GM23338 (cell line): ENCODE data around the gene ADGRL1. TPM values are rescaled to one million over a fixed set of nuclear protein-coding genes. Genes with fewer than 3 reads are reported as not detected.

Experiments used
- ATAC-seq: fragments of 200-7000 bp; cut with Tn5 transposase; 3 replicates; pipeline ENCODE4 v1.9.1; 2020
- DNase-seq: peaks from one replicate; pipeline ENCODE4 v3.0.0-alpha.2; 2015; ENCODE audit warnings: low spot score
- H2AFZ ChIP-seq: fragments of 200-600 bp; sonication (generic); 2 replicates; pipeline ENCODE4 v1.8.0; 2016; ENCODE audit warnings: antibody characterized with exemption, mild to moderate bottlenecking, moderate library complexity
- H3F3A ChIP-seq: fragments of 200-600 bp; sonication (generic); replicated peaks from 2 replicates; pipeline ENCODE4 v1.8.0; 2017; ENCODE audit warnings: antibody characterized with exemption, mixed run types, low read depth
- H3K27ac ChIP-seq: fragments of 200-600 bp; sonication (generic); 2 replicates; pipeline ENCODE4 v1.6.1; 2016; ENCODE audit warnings: low read depth
- H3K27me3 ChIP-seq: fragments of 200-600 bp; sonication (generic); 2 replicates; pipeline ENCODE4 v1.8.0; 2016; ENCODE audit warnings: mild to moderate bottlenecking, mixed run types, moderate library complexity; ENCODE audit not compliant: insufficient read depth
- H3K36me3 ChIP-seq: fragments of 200-600 bp; sonication (generic); 2 replicates; pipeline ENCODE4 v1.8.0; 2016; ENCODE audit warnings: mild to moderate bottlenecking; ENCODE audit not compliant: insufficient read depth
- H3K4me1 ChIP-seq: fragments of 200-600 bp; sonication (generic); 2 replicates; pipeline ENCODE4 v1.8.0; 2016; ENCODE audit warnings: mild to moderate bottlenecking, moderate library complexity; ENCODE audit not compliant: insufficient read depth
- H3K4me2 ChIP-seq: fragments of 200-600 bp; sonication (generic); 2 replicates; pipeline ENCODE4 v1.7.1; 2017; ENCODE audit warnings: mixed run types
- H3K4me3 ChIP-seq: fragments of 200-600 bp; sonication (generic); 2 replicates; pipeline ENCODE4 v1.6.1; 2016; ENCODE audit warnings: mixed run types
- H3K79me2 ChIP-seq: fragments of 200-600 bp; sonication (generic); replicated peaks from 2 replicates; pipeline ENCODE4 v1.8.0; 2017; ENCODE audit warnings: mild to moderate bottlenecking; ENCODE audit not compliant: insufficient read depth
- H3K9me2 ChIP-seq: fragments of 200-600 bp; sonication (generic); 2 replicates; pipeline ENCODE4 v1.8.0; 2017; ENCODE audit not compliant: insufficient read depth
- H4K20me1 ChIP-seq: fragments of 200-600 bp; sonication (generic); replicated peaks from 2 replicates; pipeline ENCODE4 v1.8.0; 2017; ENCODE audit warnings: mild to moderate bottlenecking; ENCODE audit not compliant: insufficient read depth
- H3K27ac Mint-ChIP-seq: 2 replicates; pipeline ENCODE4 v1.8.0; 2020; ENCODE audit warnings: inconsistent platforms, mild to moderate bottlenecking, moderate library complexity, mixed read lengths
- H3K27me3 Mint-ChIP-seq: 3 replicates; pipeline ENCODE4 v1.8.0; 2022; ENCODE audit warnings: low read depth, mild to moderate bottlenecking, moderate library complexity, mixed read lengths, inconsistent platforms; ENCODE audit not compliant: insufficient read depth, poor library complexity
- H3K36me3 Mint-ChIP-seq: 3 replicates; pipeline ENCODE4 v1.8.0; 2021; ENCODE audit warnings: low read depth, mild to moderate bottlenecking, inconsistent platforms, moderate library complexity, mixed read lengths
- H3K4me1 Mint-ChIP-seq: 3 replicates; pipeline ENCODE4 v1.8.0; 2020; ENCODE audit warnings: mild to moderate bottlenecking, inconsistent platforms, mixed read lengths
- H3K4me3 Mint-ChIP-seq: 3 replicates; pipeline ENCODE4 v1.8.0; 2021; ENCODE audit warnings: moderate library complexity, mild to moderate bottlenecking, inconsistent platforms, mixed read lengths
- H3K9me3 Mint-ChIP-seq: 3 replicates; pipeline ENCODE4 v1.8.0; 2020; ENCODE audit warnings: moderate library complexity, mild to moderate bottlenecking, inconsistent platforms, mixed read lengths
- CREB1 ChIP-seq: fragments of 250-450 bp; sonication (Bioruptor Pico); IDR thresholded peaks from 2 replicates; pipeline ENCODE4 v1.5.0; 2020; ENCODE audit warnings: low read depth, mild to moderate bottlenecking, moderate library complexity
- CTCF ChIP-seq, 2 experiments: fragments of 200-600 bp in 1 of 2; sonication (generic) in 1 of 2; conservative IDR thresholded peaks; 2 replicates each; pipeline versions ENCODE4 v1.5.1 to v1.6.1; 2016 to 2017; ENCODE audit warnings: antibody characterized with exemption in 2 of 2, low read depth in 2 of 2, mild to moderate bottlenecking in 2 of 2, moderate library complexity in 1 of 2
- ETS1 ChIP-seq: IDR thresholded peaks from 2 replicates; pipeline ENCODE4 v1.6.1; 2016; ENCODE audit warnings: antibody characterized with exemption
- EZH2 ChIP-seq: fragments of 200-600 bp; sonication (generic); IDR thresholded peaks from one replicate; pipeline ENCODE4 v1.8.0; 2017; ENCODE audit warnings: antibody characterized with exemption, mild to moderate bottlenecking, low read depth; ENCODE audit not compliant: unreplicated experiment
- EZH2phosphoT487 ChIP-seq: fragments of 200-600 bp; sonication (generic); IDR thresholded peaks from one replicate; pipeline ENCODE4 v1.8.1; 2018; ENCODE audit warnings: antibody characterized with exemption; ENCODE audit not compliant: unreplicated experiment
- JUNB ChIP-seq: IDR thresholded peaks from one replicate; pipeline ENCODE4 v1.6.1; 2016; ENCODE audit warnings: antibody characterized with exemption; ENCODE audit not compliant: unreplicated experiment
- NANOG ChIP-seq: IDR thresholded peaks from 2 replicates; pipeline ENCODE4 v1.6.1; 2016; ENCODE audit warnings: antibody characterized with exemption, borderline replicate concordance
- POLR2AphosphoS5 ChIP-seq: IDR thresholded peaks from 2 replicates; pipeline ENCODE4 v1.6.1; 2016; ENCODE audit warnings: antibody characterized with exemption, low read depth
- REST ChIP-seq: IDR thresholded peaks from one replicate; pipeline ENCODE4 v1.6.1; 2018; ENCODE audit warnings: antibody characterized with exemption; ENCODE audit not compliant: unreplicated experiment
- STAT1 ChIP-seq: IDR thresholded peaks from one replicate; pipeline ENCODE4 v1.6.1; 2016; ENCODE audit warnings: antibody characterized with exemption; ENCODE audit not compliant: unreplicated experiment
- ZNF114 ChIP-seq: fragments of 250-450 bp; sonication (Bioruptor Pico); IDR thresholded peaks from 2 replicates; pipeline ENCODE4 v1.5.0; 2020; ENCODE audit warnings: mild to moderate bottlenecking, moderate library complexity
- ZNF331 ChIP-seq: fragments of 250-450 bp; sonication (Bioruptor Pico); IDR thresholded peaks from 2 replicates; pipeline ENCODE4 v1.5.0; 2020; ENCODE audit warnings: low read depth, mild to moderate bottlenecking, moderate library complexity
- ZNF462 ChIP-seq: fragments of 250-450 bp; sonication (Bioruptor Pico); IDR thresholded peaks from 2 replicates; pipeline ENCODE4 v1.5.0; 2020; ENCODE audit warnings: mild to moderate bottlenecking, moderate library complexity
- polyA plus RNA-seq: library from polyadenylated mRNA; unstranded; fragments of >200 nt; fragmentation: Nextera tagmentation; extraction: Ambion mirVana; gene quantifications from 2 replicates; pipeline ENCODE4 v1.2.1, GENCODE V29; 2016
- total RNA-seq: library from RNA; depleted of rRNA; stranded (reverse); fragments of >200 nt; shearing (Covaris generic); gene quantifications from 2 replicates; pipeline ENCODE4 v1.2.3, GENCODE V29; 2014

The ADGRL1 gene
- total and polyA plus RNA-seq, 2 experiments from 2014 or later, result 20.6 to 100 TPM

- Histone ChIP-seq H2AFZ (no peak overlapping the region), H4K20me1 (peaks cover 6% of the 10 kb centered on the region), H3K27ac (no peak overlapping the region; the same call in none of the 2 replicates), H3K27me3 (no peaks in the 10 kb centered on the region), H3K79me2 (no peaks in the 10 kb centered on the region), H3K36me3 (peaks cover 6% of the 10 kb centered on the region; the same call in 1 of the 2 replicates), H3K4me1 (peaks cover 26% of the 10 kb centered on the region; the same call in 1 of the 2 replicates), H3F3A (peaks cover 16% of the 10 kb centered on the region; the same call in 1 of the 2 replicates), H3K4me3 (no peak overlapping the region), H3K4me2 (no peak overlapping the region), H3K9me2 (no peaks in the 10 kb centered on the region)
- Mint-ChIP-seq H3K4me3 (no peak overlapping the region), H3K9me3 (peaks cover 3% of the 10 kb centered on the region; the same call in 1 of the 3 replicates), H3K27me3 (peaks cover 24% of the 10 kb centered on the region), H3K4me1 (peaks cover 25% of the 10 kb centered on the region), H3K36me3 (peaks cover 34% of the 10 kb centered on the region), H3K27ac (no peak overlapping the region)
- DNase-seq, result no peak
- no peak for TF ChIP-seq STAT1
- TF ChIP-seq ZNF462 (CRISPR knock-in tag), result no peak
- no peak for TF ChIP-seq EZH2phosphoT487
- no peak for TF ChIP-seq EZH2
- no peak for TF ChIP-seq ZNF331 (CRISPR knock-in tag)
- no peak for TF ChIP-seq REST
- TF ChIP-seq ETS1, result no peak
- no peak for TF ChIP-seq CREB1 (CRISPR knock-in tag)
- no peak for TF ChIP-seq CTCF (conservative IDR thresholded peaks at IDR 0.05; ENCODE audit: low read depth in 2 of 2)
- no peak for TF ChIP-seq ZNF114 (CRISPR knock-in tag)
- TF ChIP-seq JUNB, result no peak
- TF ChIP-seq POLR2AphosphoS5, result no peak
- no peak for TF ChIP-seq NANOG
- no peak for ATAC-seq
Observed at GRCh38 chr19:14150770-14151661, 55.0 kb downstream of the ADGRL1 start.
